Measurements from ENCODE around the gene ABCF3.

The ABCF3 gene

GRCh38 chr3:184167786-184168185, 18.2 kb upstream of the ABCF3 start:
- no peak for DNase-seq (ENCODE audit: low read depth)

GRCh38 chr3:184168363-184169120, 17.5 kb upstream of the ABCF3 start:
- DNase-seq (ENCODE audit: low read depth): no peak

- no peak for DNase-seq (ENCODE audit: low read depth)
Measured at GRCh38 chr3:184169896-184170875, 15.8 kb upstream of the ABCF3 start.

GRCh38 chr3:184171562-184171961, 14.4 kb upstream of the ABCF3 start:
- DNase-seq (ENCODE audit: low read depth): no peak

- no peak for DNase-seq (ENCODE audit: low read depth)
Measured at GRCh38 chr3:184172681-184173373, 13.2 kb upstream of the ABCF3 start.

GRCh38 chr3:184173374-184173722, 12.7 kb upstream of the ABCF3 start:
- no peak for DNase-seq (ENCODE audit: low read depth)

GRCh38 chr3:184174284-184174645, 11.7 kb upstream of the ABCF3 start:
- DNase-seq (ENCODE audit: low read depth): no peak

- DNase-seq (ENCODE audit: low read depth): peak; percentile 97
Measured at GRCh38 chr3:184174646-184175492, 11.1 kb upstream of the ABCF3 start, which contains the start of gene AP2M1. TSS of gene AP2M1 (plus strand) at chr3:184174855. CDS start at chr3:184176994, 2,139 bp downstream.

GRCh38 chr3:184175506-184175905, 10.5 kb upstream of the ABCF3 start:
- DNase-seq (ENCODE audit: low read depth): no peak

GRCh38 chr3:184175981-184176376, 10.0 kb upstream of the ABCF3 start:
- DNase-seq (ENCODE audit: low read depth): no peak

- DNase-seq (ENCODE audit: low read depth): no peak
Measured at GRCh38 chr3:184176377-184177330, 9.3 kb upstream of the ABCF3 start.

GRCh38 chr3:184177331-184177731, 8.7 kb upstream of the ABCF3 start:
- DNase-seq (ENCODE audit: low read depth): no peak

- no peak for DNase-seq (ENCODE audit: low read depth)
Measured at GRCh38 chr3:184177767-184178306, 8.2 kb upstream of the ABCF3 start.

- DNase-seq (ENCODE audit: low read depth): no peak
Measured at GRCh38 chr3:184178521-184179138, 7.4 kb upstream of the ABCF3 start.

GRCh38 chr3:184180165-184180564, 5.8 kb upstream of the ABCF3 start:
- no peak for DNase-seq (ENCODE audit: low read depth)

GRCh38 chr3:184181596-184181995, 4.4 kb upstream of the ABCF3 start:
- no peak for DNase-seq (ENCODE audit: low read depth)

GRCh38 chr3:184183679-184184078, 2.3 kb upstream of the ABCF3 start:
- DNase-seq (ENCODE audit: low read depth): no peak

GRCh38 chr3:184184546-184185230, 1.3 kb upstream of the ABCF3 start:
- DNase-seq (ENCODE audit: low read depth): no peak
